PC-3 (cell line): ENCODE data around the gene SNURF. TPM values are rescaled to one million over a fixed set of nuclear protein-coding genes. Genes with fewer than 3 reads are reported as not detected.

ENCODE experiments used
- ATAC-seq: fragments of 200-7000 bp; cut with Tn5 transposase; 2 replicates; pipeline ENCODE4 v1.9.1; 2020; ENCODE audit warnings: mild to moderate bottlenecking, moderate library complexity
- BruUV-seq: library from RNA; stranded (reverse); fragments of 400-500 nt; replicated peaks from 2 replicates; lab custom pipeline; 2021; lab: Mats Ljungman, UMichigan
- CTCF ChIA-PET: fragments of 300-600 bp; sonication (Branson Sonifier 250); formaldehyde crosslinking; loops from one replicate; lab custom pipeline; 2022; ENCODE audit warnings: antibody characterized with exemption; lab: Charles Lee
- POLR2A ChIA-PET: fragments of 300-600 bp; sonication (Branson Sonifier 250); formaldehyde crosslinking; loops from one replicate; lab custom pipeline; 2022; ENCODE audit warnings: antibody characterized with exemption; ENCODE audit not compliant: unreplicated experiment; lab: Charles Lee
- DNase-seq: peaks from one replicate; pipeline ENCODE4 v3.0.0-alpha.2; 2015
- H2AFZ ChIP-seq: fragments of 300-600 bp; sonication (generic); 2 replicates; pipeline ENCODE4 v1.6.0; 2016; ENCODE audit warnings: antibody characterized with exemption, low read length
- H3F3A ChIP-seq: fragments of 300-600 bp; sonication (generic); one replicate; pipeline ENCODE4 v1.6.0; 2017; ENCODE audit warnings: antibody characterized with exemption, low read length, control low read depth, mild to moderate bottlenecking; ENCODE audit not compliant: unreplicated experiment
- H3K27ac ChIP-seq: fragments of 300-600 bp; sonication (generic); 2 replicates; pipeline ENCODE4 v1.5.1; 2016; ENCODE audit warnings: mild to moderate bottlenecking, low read length
- H3K27me3 ChIP-seq: fragments of 300-600 bp; sonication (generic); 2 replicates; pipeline ENCODE4 v1.6.1; 2016; ENCODE audit warnings: low read length, mixed read lengths
- H3K36me3 ChIP-seq: fragments of 300-600 bp; sonication (generic); 2 replicates; pipeline ENCODE4 v1.6.1; 2016; ENCODE audit warnings: low read depth, mixed run types, low read length, mixed read lengths
- H3K4me1 ChIP-seq: fragments of 300-600 bp; sonication (generic); 2 replicates; pipeline ENCODE4 v1.5.1; 2016; ENCODE audit warnings: low read length; ENCODE audit not compliant: insufficient read depth
- H3K4me2 ChIP-seq: fragments of 300-600 bp; sonication (generic); 2 replicates; pipeline ENCODE4 v1.6.0; 2016; ENCODE audit warnings: low read length
- H3K4me3 ChIP-seq: fragments of 300-600 bp; sonication (generic); 2 replicates; pipeline ENCODE4 v1.5.1; 2016; ENCODE audit warnings: mild to moderate bottlenecking, low read length, mixed read lengths
- H3K79me2 ChIP-seq: fragments of 300-600 bp; sonication (generic); 2 replicates; pipeline ENCODE4 v1.6.1; 2017; ENCODE audit warnings: low read length, mixed read lengths
- H3K9ac ChIP-seq: fragments of 300-600 bp; sonication (generic); 2 replicates; pipeline ENCODE4 v1.6.0; 2016; ENCODE audit warnings: mild to moderate bottlenecking, low read length
- H3K9me2 ChIP-seq: fragments of 300-600 bp; sonication (generic); replicated peaks from 2 replicates; pipeline ENCODE4 v1.6.1; 2016; ENCODE audit warnings: mixed run types, low read length, mixed read lengths
- H3K9me3 ChIP-seq: fragments of 300-600 bp; sonication (generic); 2 replicates; pipeline ENCODE4 v1.6.1; 2016; ENCODE audit warnings: low read length, mixed read lengths
- H4K20me1 ChIP-seq: fragments of 300-600 bp; sonication (generic); 2 replicates; pipeline ENCODE4 v1.6.1; 2016; ENCODE audit warnings: low read length, mixed read lengths
- CTCF ChIP-seq: fragments of 300-600 bp; sonication (generic); conservative IDR thresholded peaks from 2 replicates; pipeline ENCODE4 v1.5.1; 2017; ENCODE audit warnings: antibody characterized with exemption, low read depth, mild to moderate bottlenecking, low read length
- EZH2 ChIP-seq: fragments of 300-600 bp; sonication (generic); IDR thresholded peaks from one replicate; pipeline ENCODE4 v1.6.1; 2017; ENCODE audit warnings: antibody characterized with exemption, mild to moderate bottlenecking, low read length; ENCODE audit not compliant: unreplicated experiment
- EZH2phosphoT487 ChIP-seq: fragments of 300-600 bp; sonication (generic); IDR thresholded peaks from 2 replicates; pipeline ENCODE4 v1.6.1; 2018; ENCODE audit warnings: mild to moderate bottlenecking, antibody characterized with exemption, low read length, borderline replicate concordance
- intact Hi-C: fragments of 100-400 bp; cut with micrococcal nuclease; formaldehyde crosslinking; loops from 2 replicates; pipeline ENCODE4 v1.9.0; 2023
- total RNA-seq: library from RNA; depleted of rRNA; stranded (reverse); fragments of >200 nt; gene quantifications from 2 replicates; pipeline ENCODE4 v1.2.3, GENCODE V29; 2014

SNURF gene
- total RNA-seq, 1 experiment from 2014 or later = 13.1 TPM

GRCh38 chr15:24957691-24958090 is 2.9 kb downstream of the SNURF start:
- CTCF ChIA-PET = no interaction called here
- peaks cover 75% of the 10 kb centered on the region for H3K79me2 ChIP-seq
- TF ChIP-seq CTCF (no peak), EZH2 (no peak), EZH2phosphoT487 (no peak)
- no peak overlapping the region for H3K9ac ChIP-seq
- no peak overlapping the region for H2AFZ ChIP-seq
- H4K20me1 ChIP-seq = no peaks in the 10 kb centered on the region
- H3K36me3 ChIP-seq = peaks cover 2% of the 10 kb centered on the region; the same call in 1 of the 2 replicates
- H3K4me2 ChIP-seq = 0 out of 2 replicates have a peak overlapping the region, but pooled peaks have one; percentile 82
- no peak overlapping the region for H3K4me3 ChIP-seq
- DNase-seq (no peak), ATAC-seq (no peak)
- intact Hi-C loops = no loop called here
- H3K27ac ChIP-seq = no peak overlapping the region
- no peaks in the 10 kb centered on the region for H3K27me3 ChIP-seq
- BruUV-seq = no TSS peak
- POLR2A ChIA-PET = interaction anchor here (0.6 kb wide), 1 partner anchor 33 kb away, joined by 9 read pairs; no protein-coding TSS in a partner anchor
- H3F3A ChIP-seq = no peaks in the 10 kb centered on the region
- no peaks in the 10 kb centered on the region for H3K4me1 ChIP-seq
- no peaks in the 10 kb centered on the region for H3K9me2 ChIP-seq
- 0 out of 2 replicates have a peak, but pooled peaks cover 6% of the 10 kb centered on the region for H3K9me3 ChIP-seq

GRCh38 chr15:24961967-24962366 is 7.2 kb downstream of the SNURF start:
- no peak overlapping the region for H3K9ac ChIP-seq
- TF ChIP-seq CTCF = no peak
- TF ChIP-seq EZH2 = no peak
- no peak for TF ChIP-seq EZH2phosphoT487
- ChIA-PET POLR2A (no interaction called here), CTCF (no interaction called here)
- peaks cover 58% of the 10 kb centered on the region for H3K79me2 ChIP-seq
- H3K4me1 ChIP-seq = peaks cover 4% of the 10 kb centered on the region; the same call in 1 of the 2 replicates
- intact Hi-C loops = no loop called here
- no peak overlapping the region for H3K27ac ChIP-seq
- H4K20me1 ChIP-seq = no peaks in the 10 kb centered on the region
- no TSS peak for BruUV-seq
- no peaks in the 10 kb centered on the region for H3K9me2 ChIP-seq
- DNase-seq = no peak
- no peaks in the 10 kb centered on the region for H3K9me3 ChIP-seq
- H3K4me2 ChIP-seq = no peak overlapping the region
- no peak overlapping the region for H2AFZ ChIP-seq
- no peak overlapping the region for H3K4me3 ChIP-seq
- no peak for ATAC-seq
- no peaks in the 10 kb centered on the region for H3K27me3 ChIP-seq
- peaks cover 6% of the 10 kb centered on the region for H3K36me3 ChIP-seq
- no peaks in the 10 kb centered on the region for H3F3A ChIP-seq

GRCh38 chr15:24962880-24963279 is 8.1 kb downstream of the SNURF start:
- H3K9me3 ChIP-seq = no peaks in the 10 kb centered on the region
- CTCF ChIA-PET = no interaction called here
- no peaks in the 10 kb centered on the region for H4K20me1 ChIP-seq
- H2AFZ ChIP-seq = no peak overlapping the region
- TF ChIP-seq CTCF = no peak
- no peak for TF ChIP-seq EZH2phosphoT487
- TF ChIP-seq EZH2 = no peak
- H3K27ac ChIP-seq = no peak overlapping the region
- DNase-seq (no peak), ATAC-seq (no peak)
- H3K4me3 ChIP-seq = no peak overlapping the region
- peaks cover 6% of the 10 kb centered on the region; the same call in 1 of the 2 replicates for H3K4me1 ChIP-seq
- H3F3A ChIP-seq = no peaks in the 10 kb centered on the region
- H3K9ac ChIP-seq = no peak overlapping the region
- intact Hi-C loops = no loop called here
- no TSS peak for BruUV-seq
- POLR2A ChIA-PET = no interaction called here
- peaks cover 6% of the 10 kb centered on the region for H3K36me3 ChIP-seq
- H3K4me2 ChIP-seq = no peak overlapping the region
- H3K27me3 ChIP-seq = no peaks in the 10 kb centered on the region
- peaks cover 48% of the 10 kb centered on the region for H3K79me2 ChIP-seq
- no peaks in the 10 kb centered on the region for H3K9me2 ChIP-seq
